ENCODE results near the gene RAD21L1. TPM values are rescaled to one million over a fixed set of nuclear protein-coding genes. Genes with fewer than 3 reads are reported as not detected.

Gene RAD21L1
- total RNA-seq, 2 donors from 2014 or later: not detected

DNA sequence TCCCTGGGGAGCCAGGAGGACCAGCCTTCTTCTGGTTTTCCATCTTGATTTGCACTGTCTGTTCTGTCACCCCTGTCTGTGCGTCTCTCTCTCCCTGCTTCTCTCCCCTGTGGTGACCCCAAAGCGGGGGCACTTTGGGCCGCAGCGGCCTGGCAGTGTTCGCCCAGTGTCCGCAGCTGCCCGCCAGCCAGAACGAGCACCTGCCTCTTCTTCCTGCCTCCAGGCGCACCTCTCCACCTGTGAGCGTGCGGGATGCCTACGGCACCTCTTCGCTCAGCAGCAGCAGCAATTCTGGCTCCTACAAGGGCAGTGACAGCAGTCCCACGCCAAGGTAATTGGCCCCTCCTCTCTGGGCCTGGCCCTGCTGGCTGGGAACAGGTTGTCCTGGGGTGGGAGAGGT, 71.1 kb downstream of the RAD21L1 start:
- H3K4me3 ChIP-seq: no peak overlapping the region
- H3K36me3 ChIP-seq: no peaks in the 10 kb centered on the region
- DNase-seq (ENCODE audit: low spot score): no peak
- H3K27ac ChIP-seq: no peak overlapping the region
- TF ChIP-seq, protein P1, sequence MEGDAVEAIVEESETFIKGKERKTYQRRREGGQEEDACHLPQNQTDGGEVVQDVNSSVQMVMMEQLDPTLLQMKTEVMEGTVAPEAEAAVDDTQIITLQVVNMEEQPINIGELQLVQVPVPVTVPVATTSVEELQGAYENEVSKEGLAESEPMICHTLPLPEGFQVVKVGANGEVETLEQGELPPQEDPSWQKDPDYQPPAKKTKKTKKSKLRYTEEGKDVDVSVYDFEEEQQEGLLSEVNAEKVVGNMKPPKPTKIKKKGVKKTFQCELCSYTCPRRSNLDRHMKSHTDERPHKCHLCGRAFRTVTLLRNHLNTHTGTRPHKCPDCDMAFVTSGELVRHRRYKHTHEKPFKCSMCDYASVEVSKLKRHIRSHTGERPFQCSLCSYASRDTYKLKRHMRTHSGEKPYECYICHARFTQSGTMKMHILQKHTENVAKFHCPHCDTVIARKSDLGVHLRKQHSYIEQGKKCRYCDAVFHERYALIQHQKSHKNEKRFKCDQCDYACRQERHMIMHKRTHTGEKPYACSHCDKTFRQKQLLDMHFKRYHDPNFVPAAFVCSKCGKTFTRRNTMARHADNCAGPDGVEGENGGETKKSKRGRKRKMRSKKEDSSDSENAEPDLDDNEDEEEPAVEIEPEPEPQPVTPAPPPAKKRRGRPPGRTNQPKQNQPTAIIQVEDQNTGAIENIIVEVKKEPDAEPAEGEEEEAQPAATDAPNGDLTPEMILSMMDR (IDR thresholded peaks at IDR 0.05): no peak
- no peaks in the 10 kb centered on the region for H3K9me3 ChIP-seq
- no peaks in the 10 kb centered on the region for H3K27me3 ChIP-seq
- H3K4me1 ChIP-seq: no peaks in the 10 kb centered on the region

DNA sequence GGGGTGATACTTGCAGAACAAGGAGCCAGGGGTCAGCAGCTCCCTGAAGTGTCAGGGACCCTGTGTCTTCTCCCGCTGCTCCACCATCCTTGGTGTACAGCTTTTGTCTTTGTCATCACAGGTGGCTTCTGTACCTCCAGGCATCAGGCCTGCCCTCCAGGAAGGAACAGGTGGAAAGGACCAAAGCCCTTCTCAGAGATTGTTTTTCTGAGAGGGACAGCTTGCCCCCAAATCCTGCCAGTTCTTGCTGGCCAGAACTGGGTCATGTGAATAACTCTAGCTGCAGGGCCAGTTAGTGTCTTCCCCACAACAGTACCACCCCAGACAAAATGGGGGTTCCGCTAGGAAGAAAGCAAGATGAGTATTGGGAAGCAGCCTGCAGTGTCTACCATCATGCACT, 71.6 kb downstream of the RAD21L1 start:
- TF ChIP-seq, protein P1 (IDR thresholded peaks at IDR 0.05): no peak
- Histone ChIP-seq H3K4me3 (no peak overlapping the region), H3K4me1 (no peaks in the 10 kb centered on the region), H3K27me3 (no peaks in the 10 kb centered on the region), H3K36me3 (no peaks in the 10 kb centered on the region), H3K27ac (no peak overlapping the region), H3K9me3 (no peaks in the 10 kb centered on the region)
- DNase-seq (ENCODE audit: low spot score): no peak

DNA sequence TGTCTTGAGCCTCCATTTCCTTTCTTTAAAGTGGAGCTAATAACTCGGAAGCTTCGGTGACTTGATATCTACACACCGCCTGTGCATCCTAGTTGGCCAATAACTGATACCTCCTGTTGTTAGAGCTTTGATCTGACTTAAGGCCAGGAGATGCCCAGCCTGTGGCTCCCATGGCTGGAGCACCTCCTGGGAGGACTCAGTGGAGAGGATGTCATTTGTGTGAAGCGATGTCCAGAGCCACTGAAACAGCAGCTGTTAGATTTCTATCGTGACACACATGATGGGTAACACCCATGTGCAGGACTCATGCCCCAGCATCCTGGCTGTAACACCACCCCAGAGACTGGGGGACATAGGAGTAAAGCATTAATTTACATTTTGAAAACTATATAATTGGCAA, 72.3 kb downstream of the RAD21L1 start:
- Histone ChIP-seq H3K36me3 (no peaks in the 10 kb centered on the region), H3K27ac (no peak overlapping the region), H3K4me1 (no peaks in the 10 kb centered on the region), H3K4me3 (no peak overlapping the region), H3K27me3 (no peaks in the 10 kb centered on the region), H3K9me3 (no peaks in the 10 kb centered on the region)
- TF ChIP-seq, protein P1 (IDR thresholded peaks at IDR 0.05): no peak
- no peak for DNase-seq (ENCODE audit: low spot score)

DNA sequence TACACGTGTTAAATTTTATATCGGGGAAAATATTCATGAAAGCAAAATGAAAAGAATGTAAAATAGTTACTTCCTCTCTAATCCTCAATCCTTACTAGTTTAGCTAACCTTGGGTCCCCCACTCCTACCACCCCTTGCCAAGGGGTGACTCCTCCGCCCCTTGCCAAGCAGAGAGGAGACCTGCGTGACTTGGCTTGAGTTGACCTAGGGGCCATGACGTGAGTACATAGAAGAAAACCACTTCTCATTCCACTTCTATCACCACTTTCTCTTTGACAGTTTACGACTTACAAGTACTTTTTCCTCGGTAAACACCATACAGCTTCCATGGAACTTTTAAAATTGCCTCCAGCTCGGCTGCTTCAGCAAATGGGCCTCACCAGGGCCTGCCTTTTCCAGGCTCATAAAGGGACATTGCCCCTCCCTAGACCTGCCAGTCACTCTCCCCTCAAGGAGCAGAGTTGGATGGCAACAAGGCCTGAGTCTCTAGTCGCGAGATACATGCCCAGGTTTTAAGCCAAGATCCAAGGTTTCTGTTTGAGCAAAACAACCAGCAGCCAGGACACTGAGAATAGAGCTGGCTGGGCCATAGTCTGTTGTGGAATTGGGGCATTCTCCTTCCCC, 73.2 kb downstream of the RAD21L1 start:
- H3K9me3 ChIP-seq: no peaks in the 10 kb centered on the region
- no peak for DNase-seq (ENCODE audit: low spot score)
- H3K27me3 ChIP-seq: no peaks in the 10 kb centered on the region
- TF ChIP-seq, protein P1 (IDR thresholded peaks at IDR 0.05): no peak
- no peak overlapping the region for H3K27ac ChIP-seq
- no peak overlapping the region for H3K4me3 ChIP-seq
- no peaks in the 10 kb centered on the region for H3K4me1 ChIP-seq
- H3K36me3 ChIP-seq: no peaks in the 10 kb centered on the region

DNA sequence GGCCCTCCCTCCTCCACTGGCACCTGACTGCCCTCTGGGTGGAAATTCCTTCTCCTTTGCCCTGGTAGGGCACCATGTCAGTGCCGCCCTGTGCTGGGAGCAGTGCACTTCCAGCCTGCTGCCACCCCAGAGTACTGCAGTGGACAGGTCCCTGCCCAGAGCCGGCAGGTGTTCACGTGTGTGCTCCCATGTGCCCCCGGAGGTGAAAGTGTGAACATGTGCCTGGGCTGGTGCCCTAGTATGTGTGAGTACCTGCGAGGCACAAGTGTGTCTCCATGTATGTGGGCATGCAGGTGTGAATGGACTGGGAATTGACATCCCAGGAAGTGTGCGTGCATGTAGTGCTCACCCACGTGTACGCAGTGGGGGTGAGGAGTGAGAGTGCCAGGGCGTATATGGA, 73.7 kb downstream of the RAD21L1 start:
- Histone ChIP-seq H3K9me3 (no peaks in the 10 kb centered on the region), H3K4me3 (no peak overlapping the region), H3K4me1 (no peaks in the 10 kb centered on the region), H3K27me3 (no peaks in the 10 kb centered on the region), H3K27ac (no peak overlapping the region), H3K36me3 (no peaks in the 10 kb centered on the region)
- TF ChIP-seq, protein P1 (IDR thresholded peaks at IDR 0.05): no peak
- no peak for DNase-seq (ENCODE audit: low spot score)

All from right atrium auricular region (tissue), 2 donors.